GM23338 (cell line): ENCODE measurements around the gene ABCC12. TPM values are rescaled to one million over a fixed set of nuclear protein-coding genes. Genes with fewer than 3 reads are reported as not detected.

ENCODE experiments used
- ETS1 ChIP-seq: IDR thresholded peaks from 2 replicates; pipeline ENCODE4 v1.6.1; 2016; ENCODE audit warnings: antibody characterized with exemption
- EZH2 ChIP-seq: fragments of 200-600 bp; sonication (generic); IDR thresholded peaks from one replicate; pipeline ENCODE4 v1.8.0; 2017; ENCODE audit warnings: antibody characterized with exemption, mild to moderate bottlenecking, low read depth; ENCODE audit not compliant: unreplicated experiment
- POLR2AphosphoS5 ChIP-seq: IDR thresholded peaks from 2 replicates; pipeline ENCODE4 v1.6.1; 2016; ENCODE audit warnings: antibody characterized with exemption, low read depth
- REST ChIP-seq: IDR thresholded peaks from one replicate; pipeline ENCODE4 v1.6.1; 2018; ENCODE audit warnings: antibody characterized with exemption; ENCODE audit not compliant: unreplicated experiment
- ZNF331 ChIP-seq: fragments of 250-450 bp; sonication (Bioruptor Pico); IDR thresholded peaks from 2 replicates; pipeline ENCODE4 v1.5.0; 2020; ENCODE audit warnings: low read depth, mild to moderate bottlenecking, moderate library complexity
- ZNF462 ChIP-seq: fragments of 250-450 bp; sonication (Bioruptor Pico); IDR thresholded peaks from 2 replicates; pipeline ENCODE4 v1.5.0; 2020; ENCODE audit warnings: mild to moderate bottlenecking, moderate library complexity
- polyA plus RNA-seq: library from polyadenylated mRNA; unstranded; fragments of >200 nt; fragmentation: Nextera tagmentation; extraction: Ambion mirVana; gene quantifications from 2 replicates; pipeline ENCODE4 v1.2.1, GENCODE V29; 2016
- total RNA-seq: library from RNA; depleted of rRNA; stranded (reverse); fragments of >200 nt; shearing (Covaris generic); gene quantifications from 2 replicates; pipeline ENCODE4 v1.2.3, GENCODE V29; 2014

ABCC12 gene
- total and polyA plus RNA-seq, 2 experiments from 2014 or later: not detected

- no peak for TF ChIP-seq ZNF462 (CRISPR knock-in tag)
- no peak for TF ChIP-seq EZH2
- TF ChIP-seq REST: no peak
- no peak for TF ChIP-seq ZNF331 (CRISPR knock-in tag)
- no peak for TF ChIP-seq ETS1
- TF ChIP-seq POLR2AphosphoS5: no peak
Measured at GRCh38 chr16:48193846-48194245, 38.1 kb upstream of the ABCC12 start (continued).
